HL-60 (cell line): ENCODE results near the gene COPRS.

ENCODE experiments used
- DNase-seq, 2 experiments: peaks; one replicate each; pipeline ENCODE4 v3.0.0-alpha.2; 2010 to 2020; ENCODE audit warnings: low read depth in 1 of 2, low spot score in 1 of 2
- H3K27ac ChIP-seq: fragments of 250-450 bp; sonication (Bioruptor Pico); replicated peaks from 2 replicates; pipeline ENCODE4 v1.5.1; 2020; ENCODE audit warnings: mild to moderate bottlenecking, moderate library complexity
- H3K27me3 ChIP-seq: fragments of 250-450 bp; sonication (Bioruptor Pico); 2 replicates; pipeline ENCODE4 v1.5.1; 2021; ENCODE audit warnings: mild to moderate bottlenecking, moderate library complexity; ENCODE audit not compliant: insufficient read depth, poor library complexity, severe bottlenecking
- H3K4me3 ChIP-seq: replicated peaks from 2 replicates; pipeline ENCODE4 v1.5.1; 2011; ENCODE audit warnings: mild to moderate bottlenecking, control low read depth, low read length; ENCODE audit not compliant: insufficient read depth
- CTCF ChIP-seq: IDR thresholded peaks from one replicate; pipeline ENCODE4 v1.5.1; 2011; ENCODE audit warnings: low read length, control low read depth, inconsistent platforms; ENCODE audit not compliant: insufficient read depth
- GABPA ChIP-seq: IDR thresholded peaks from 2 replicates; pipeline ENCODE4 v1.6.1; 2012; ENCODE audit warnings: low read depth
- POLR2AphosphoS5 ChIP-seq: IDR thresholded peaks from 2 replicates; pipeline ENCODE4 v1.6.1; 2012; ENCODE audit warnings: low read depth
- REST ChIP-seq: IDR thresholded peaks from 2 replicates; pipeline ENCODE4 v1.6.1; 2012; ENCODE audit warnings: low read depth; ENCODE audit not compliant: insufficient replicate concordance
- SPI1 ChIP-seq: IDR thresholded peaks from 2 replicates; pipeline ENCODE4 v1.6.1; 2012; ENCODE audit warnings: low read depth, mild to moderate bottlenecking, borderline replicate concordance

The COPRS gene

GRCh38 chr17:31877341-31877740 lies 18.3 kb upstream of the COPRS start:
- H3K4me3 ChIP-seq: no peak overlapping the region
- DNase-seq: no peak
- H3K27ac ChIP-seq: no peak overlapping the region
- H3K27me3 ChIP-seq: no peaks in the 10 kb centered on the region
- no peak for TF ChIP-seq GABPA
- TF ChIP-seq SPI1: no peak
- TF ChIP-seq POLR2AphosphoS5: no peak
- TF ChIP-seq REST: no peak

GRCh38 chr17:31875081-31875480 lies 16.0 kb upstream of the COPRS start:
- DNase-seq: no peak
- TF ChIP-seq POLR2AphosphoS5: no peak
- TF ChIP-seq REST: no peak
- no peak for TF ChIP-seq CTCF
- TF ChIP-seq SPI1: no peak
- no peak for TF ChIP-seq GABPA
- H3K4me3 ChIP-seq: no peak overlapping the region
- H3K27ac ChIP-seq: no peak overlapping the region
- no peaks in the 10 kb centered on the region for H3K27me3 ChIP-seq

- Histone ChIP-seq H3K27ac (no peak overlapping the region), H3K4me3 (no peak overlapping the region), H3K27me3 (no peaks in the 10 kb centered on the region)
- TF ChIP-seq SPI1 (no peak), GABPA (no peak), CTCF (no peak), POLR2AphosphoS5 (no peak), REST (no peak)
- DNase-seq: no peak
Measured at GRCh38 chr17:31869797-31870568, 10.9 kb upstream of the COPRS start.
